ENCODE results near the gene DLG3. TPM values are rescaled to one million over a fixed set of nuclear protein-coding genes. Genes with fewer than 3 reads are reported as not detected.
A peak's percentile ranks its signal among the peaks of the same experiment; 100 is the strongest.

The DLG3 gene
- total and polyA plus RNA-seq, 4 donors: 0.57 to 6.5 (median 1.7) TPM

DNA sequence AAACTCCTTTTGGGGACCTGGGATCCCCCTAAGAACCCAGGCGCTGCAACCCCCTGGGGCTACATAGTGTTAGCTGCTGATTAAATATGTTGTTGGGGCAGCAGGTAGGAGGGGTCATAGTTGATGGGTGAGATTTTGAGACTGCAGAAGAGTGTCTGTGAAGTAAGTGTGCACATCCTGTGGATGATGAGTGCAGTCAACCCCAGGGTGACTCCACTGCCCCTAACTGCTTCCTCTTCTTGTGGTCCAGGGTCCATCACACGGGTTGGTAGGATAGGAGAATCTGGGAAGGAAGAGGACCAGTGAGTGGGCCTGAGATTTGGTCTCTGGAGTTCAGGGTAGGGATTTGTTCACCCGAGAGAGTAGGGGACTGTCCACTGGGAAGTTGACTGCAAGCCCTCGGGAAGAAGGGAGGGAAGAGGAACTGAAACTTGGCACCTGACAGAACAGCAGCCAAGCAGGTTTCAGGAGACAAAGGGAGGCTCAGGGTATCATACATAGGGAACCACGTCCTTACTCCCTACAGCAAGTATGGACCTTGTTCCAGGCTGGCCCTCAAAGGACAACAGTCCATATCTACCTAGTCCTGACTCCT, 8.5 kb downstream of the DLG3 start (continued):
- TF ChIP-seq ZBTB33 (IDR thresholded peaks at IDR 0.05) (no peak), SP1 (IDR thresholded peaks at IDR 0.05) (no peak)

DNA sequence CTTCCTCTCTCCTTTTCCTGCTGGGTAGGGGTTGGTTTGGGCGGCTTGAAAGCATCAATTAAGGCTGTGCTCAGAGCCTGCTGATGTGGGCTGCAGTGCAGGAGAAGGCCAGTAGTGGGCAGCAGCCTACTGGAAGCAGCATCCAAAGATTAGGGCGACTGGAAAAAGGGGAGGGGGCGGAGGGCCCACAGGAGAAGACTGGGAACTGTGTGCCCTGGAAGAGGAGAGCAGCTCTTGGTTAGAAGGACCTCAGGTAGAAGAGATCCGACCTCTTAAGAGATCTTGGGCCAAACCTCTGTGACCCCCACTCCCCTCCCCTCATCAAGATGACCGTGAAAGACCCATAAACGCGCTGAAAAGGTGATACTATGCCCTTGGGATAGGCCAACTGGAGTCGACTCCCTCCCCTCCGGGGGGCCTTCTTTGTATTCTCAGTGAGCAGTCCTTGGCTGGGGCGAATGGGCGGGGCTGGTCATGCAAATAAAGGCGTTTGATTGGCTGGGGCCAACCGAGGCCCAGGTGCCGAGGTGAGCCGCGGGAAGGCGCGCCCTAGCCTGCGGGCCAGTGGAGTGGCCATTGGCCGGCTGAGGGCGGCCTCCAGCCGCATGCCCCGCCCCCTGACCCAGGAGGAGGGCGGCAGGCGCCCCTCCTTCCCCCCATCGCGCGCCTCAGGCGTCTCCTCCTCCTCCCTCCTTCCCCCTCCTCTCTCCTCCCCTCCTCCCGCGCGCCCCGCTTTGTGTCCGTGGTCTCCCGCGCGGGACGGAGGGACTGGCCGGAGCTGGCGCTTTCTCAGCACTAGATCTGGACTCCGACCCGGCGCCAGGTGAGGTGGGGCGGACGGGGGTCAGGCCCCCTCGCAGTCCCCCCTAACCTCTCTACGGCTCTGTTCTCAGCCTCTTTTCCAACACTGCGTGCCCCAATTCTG, 10.1 kb downstream of the DLG3 start:
- peak; percentile 66 for DNase-seq (ENCODE audit: low spot score)
- peaks cover 2 to 10% (median 3%) of the 10 kb centered on the region in 4 donors for H3K4me1 ChIP-seq (ENCODE audit: control insufficient read depth in 4 of 4, insufficient read depth in 4 of 4, low read length in 3 of 4)
- H3K4me3 ChIP-seq (ENCODE audit: low read depth in 1 of 3, low read length in 3 of 3): peak overlapping the region in 2 of 3 donors; percentile 37 to 41
- H3K36me3 ChIP-seq (ENCODE audit: control insufficient read depth in 4 of 4, insufficient read depth in 3 of 4, low read depth in 1 of 4, low read length in 3 of 4): no peaks in the 10 kb centered on the region
- no peaks in the 10 kb centered on the region for H3K9me3 ChIP-seq (ENCODE audit: control insufficient read depth in 4 of 4, low read length in 3 of 4)
- peak; percentile 65 to 79 for TF ChIP-seq RAD21 (IDR thresholded peaks at IDR 0.05)
- peak; percentile 70 for TF ChIP-seq CTCF (IDR thresholded peaks at IDR 0.05; ENCODE audit: low read depth, low read length, missing input control)
- no peak for TF ChIP-seq GABPA (IDR thresholded peaks at IDR 0.05 in 1 of 2, conservative IDR thresholded peaks at IDR 0.05 in 1 of 2)
- TF ChIP-seq JUND (IDR thresholded peaks at IDR 0.05): no peak
- TF ChIP-seq SP1 (IDR thresholded peaks at IDR 0.05): no peak
- no peak for TF ChIP-seq ZBTB33 (IDR thresholded peaks at IDR 0.05)
- TF ChIP-seq TAF1 (conservative IDR thresholded peaks at IDR 0.05): no peak
- WGBS: 2% methylated on average over 47 of the region's 48 CpGs
- peak overlapping the region; percentile 46 to 51 for H3K27ac ChIP-seq (ENCODE audit: low read depth in 1 of 2, low read length in 2 of 2)
- peaks cover 0 to 4% (median 0%) of the 10 kb centered on the region in 4 donors for H3K27me3 ChIP-seq (ENCODE audit: control insufficient read depth in 4 of 4, insufficient read depth in 4 of 4, low read length in 3 of 4)
- no peak overlapping the region for H3K9ac ChIP-seq (ENCODE audit: low read depth in 1 of 2, low read length in 2 of 2)

GRCh38 chrX:70455366-70456202, 10.9 kb downstream of the DLG3 start:
- H3K4me3 ChIP-seq (ENCODE audit: low read depth in 1 of 3, low read length in 3 of 3): peak overlapping the region in 2 of 3 donors; percentile 37 to 41
- H3K36me3 ChIP-seq (ENCODE audit: control insufficient read depth in 4 of 4, insufficient read depth in 3 of 4, low read depth in 1 of 4, low read length in 3 of 4): no peaks in the 10 kb centered on the region
- 14% methylated on average over 32 of the region's 32 CpGs for WGBS
- H3K9me3 ChIP-seq (ENCODE audit: control insufficient read depth in 4 of 4, low read length in 3 of 4): no peaks in the 10 kb centered on the region
- H3K9ac ChIP-seq (ENCODE audit: low read depth in 1 of 2, low read length in 2 of 2): no peak overlapping the region
- peaks cover 2 to 10% (median 3%) of the 10 kb centered on the region in 4 donors for H3K4me1 ChIP-seq (ENCODE audit: control insufficient read depth in 4 of 4, insufficient read depth in 4 of 4, low read length in 3 of 4)
- no peak for DNase-seq (ENCODE audit: low spot score)
- peak overlapping the region; percentile 46 to 51 for H3K27ac ChIP-seq (ENCODE audit: low read depth in 1 of 2, low read length in 2 of 2)
- peaks cover 0 to 4% (median 0%) of the 10 kb centered on the region in 4 donors for H3K27me3 ChIP-seq (ENCODE audit: control insufficient read depth in 4 of 4, insufficient read depth in 4 of 4, low read length in 3 of 4)
- no peak for TF ChIP-seq SP1 (IDR thresholded peaks at IDR 0.05)
- no peak for TF ChIP-seq NR2F2 (IDR thresholded peaks at IDR 0.05)
- no peak for TF ChIP-seq YY1 (IDR thresholded peaks at IDR 0.05)
- TF ChIP-seq RXRA (IDR thresholded peaks at IDR 0.05): no peak
- TF ChIP-seq ATF3 (IDR thresholded peaks at IDR 0.05): no peak
- no peak for TF ChIP-seq EGR1 (IDR thresholded peaks at IDR 0.05; ENCODE audit: low read depth in 2 of 2)
- TF ChIP-seq JUND (IDR thresholded peaks at IDR 0.05): no peak
- TF ChIP-seq MAX (IDR thresholded peaks at IDR 0.05): no peak
- no peak for TF ChIP-seq ZBTB33 (IDR thresholded peaks at IDR 0.05)
- TF ChIP-seq HNF4A (conservative IDR thresholded peaks at IDR 0.05): no peak
